CD4-positive, alpha-beta T cell treated with Interleukin-2 at 100 ng/mL for 4 hours (primary cell): ENCODE measurements around the gene CRMP1.

Experiments
- DNase-seq: peaks from one replicate; pipeline ENCODE4 v3.0.0-alpha.2; 2020; ENCODE audit warnings: low spot score

Gene CRMP1

GRCh38 chr4:5919571-5919970 is 26.7 kb upstream of the CRMP1 start:
- DNase-seq = no peak

GRCh38 chr4:5919044-5919443 is 26.2 kb upstream of the CRMP1 start:
- no peak for DNase-seq

GRCh38 chr4:5918331-5918985 is 25.6 kb upstream of the CRMP1 start:
- no peak for DNase-seq

DNA sequence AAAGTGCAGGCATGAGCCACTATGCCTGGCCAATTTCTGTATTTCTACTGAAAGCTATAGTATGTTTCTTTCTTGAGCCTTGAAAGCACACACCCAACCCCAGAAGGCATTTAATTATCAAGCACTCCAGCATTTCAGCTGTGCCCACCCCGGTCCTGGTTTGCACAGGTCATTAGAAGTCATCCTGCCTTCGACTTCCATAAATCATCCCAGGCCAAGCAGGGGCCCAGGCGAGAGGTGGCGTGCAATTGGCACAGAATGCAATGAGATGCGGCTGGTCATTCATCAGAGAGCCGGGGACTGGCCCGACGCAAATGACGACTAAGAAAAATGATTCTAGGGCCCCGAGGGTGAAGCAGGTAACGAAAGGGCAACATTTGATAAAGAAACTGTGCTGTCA is 24.8 kb upstream of the CRMP1 start:
- DNase-seq = no peak

GRCh38 chr4:5916229-5916628 is 23.3 kb upstream of the CRMP1 start:
- no peak for DNase-seq

- no peak for DNase-seq
These were observed 20.6 kb upstream of the CRMP1 start for GRCh38 chr4:5913454-5913853.

DNA sequence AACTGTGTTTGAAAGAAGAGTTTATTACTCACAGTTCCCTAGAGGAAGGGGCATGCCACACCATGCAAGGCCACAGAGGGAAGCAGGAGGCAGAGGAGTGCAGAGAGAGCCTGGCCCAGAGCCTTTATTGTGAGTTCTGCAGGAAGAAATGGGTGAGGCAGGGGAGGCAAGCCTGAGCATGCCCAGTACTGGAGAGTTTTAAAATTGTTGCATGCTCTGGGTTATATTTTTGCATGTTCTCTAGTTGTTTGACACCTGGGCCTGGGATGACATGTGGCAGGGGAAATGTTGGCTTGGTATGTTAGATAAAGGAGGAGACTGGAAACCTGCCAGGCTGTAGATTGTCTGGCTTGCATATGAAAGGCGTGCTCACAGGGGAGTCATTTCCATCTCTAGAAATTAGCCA is 19.7 kb upstream of the CRMP1 start:
- DNase-seq = no peak

GRCh38 chr4:5908876-5909427 is 16.1 kb upstream of the CRMP1 start:
- DNase-seq = no peak

- DNase-seq = no peak
These were observed 13.3 kb upstream of the CRMP1 start for GRCh38 chr4:5906191-5906590.

DNA sequence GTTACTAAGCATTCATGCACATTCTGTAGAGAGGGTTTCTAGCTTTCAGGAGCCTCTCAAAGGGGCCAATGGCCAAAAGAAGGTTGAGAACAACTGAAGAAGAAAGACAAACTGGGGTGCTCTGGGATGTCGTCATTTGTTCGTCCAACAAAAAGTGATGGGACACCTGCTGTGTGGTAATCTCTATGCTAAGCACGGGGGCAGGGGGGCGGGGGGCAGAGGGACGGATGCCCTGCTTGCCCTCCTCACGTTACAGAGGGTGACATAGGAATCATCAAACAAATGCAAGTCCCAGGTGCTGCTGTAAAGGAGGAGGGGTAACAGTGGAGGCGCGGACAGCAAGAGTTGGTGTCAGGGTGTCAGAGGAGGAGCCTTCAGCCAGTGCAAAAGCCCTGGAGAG is 12.8 kb upstream of the CRMP1 start:
- no peak for DNase-seq

GRCh38 chr4:5900844-5901243 is 8.0 kb upstream of the CRMP1 start:
- no peak for DNase-seq

GRCh38 chr4:5899881-5900280 is 7.0 kb upstream of the CRMP1 start:
- no peak for DNase-seq

- DNase-seq = no peak
These were observed 6.5 kb upstream of the CRMP1 start for GRCh38 chr4:5899396-5899795.

- no peak for DNase-seq
These were observed 4.8 kb upstream of the CRMP1 start for GRCh38 chr4:5897674-5898073.

- no peak for DNase-seq
These were observed 2.4 kb upstream of the CRMP1 start for GRCh38 chr4:5895287-5895686.

DNA sequence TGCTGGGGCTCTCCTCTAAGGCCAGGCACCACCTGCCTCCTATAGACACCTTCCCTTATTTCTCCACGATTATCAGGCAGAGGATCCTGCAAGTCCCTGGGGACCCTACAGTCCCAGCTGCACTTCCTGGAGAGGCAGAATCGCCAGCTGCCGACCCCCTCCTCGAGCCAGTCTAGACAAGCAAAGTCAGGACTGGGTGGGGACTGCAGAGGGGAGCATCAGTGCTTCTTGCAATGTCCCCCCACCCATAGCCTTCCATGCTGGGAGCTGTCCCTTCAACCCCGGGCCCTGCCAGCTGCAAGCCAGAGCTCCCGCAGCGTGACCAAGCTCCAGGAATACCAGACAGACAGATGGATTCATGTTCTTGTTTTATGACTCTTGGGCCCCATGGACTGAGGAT is 1.4 kb upstream of the CRMP1 start:
- DNase-seq = no peak

DNA sequence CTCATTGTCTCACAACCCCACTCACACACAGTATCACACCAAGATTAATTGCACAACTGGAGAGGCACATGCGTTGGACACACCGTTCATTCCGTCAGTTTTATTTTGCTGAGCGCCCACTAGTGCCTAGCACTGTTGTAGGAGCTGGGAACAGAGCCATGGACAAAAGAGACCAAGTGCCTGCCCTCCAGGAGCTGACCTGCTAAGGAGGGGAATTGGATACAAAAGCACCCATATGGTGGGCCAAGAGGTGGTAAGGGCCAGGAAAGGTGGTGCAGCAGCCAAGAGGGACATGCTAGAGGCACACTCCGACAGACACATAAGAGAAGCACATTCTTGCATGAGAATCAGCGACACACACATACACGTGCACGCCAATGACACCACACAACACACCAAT is 705 bp upstream of the CRMP1 start:
- DNase-seq = no peak

- no peak for DNase-seq
These were observed 423 bp downstream of the CRMP1 start for GRCh38 chr4:5892323-5893003.

DNA sequence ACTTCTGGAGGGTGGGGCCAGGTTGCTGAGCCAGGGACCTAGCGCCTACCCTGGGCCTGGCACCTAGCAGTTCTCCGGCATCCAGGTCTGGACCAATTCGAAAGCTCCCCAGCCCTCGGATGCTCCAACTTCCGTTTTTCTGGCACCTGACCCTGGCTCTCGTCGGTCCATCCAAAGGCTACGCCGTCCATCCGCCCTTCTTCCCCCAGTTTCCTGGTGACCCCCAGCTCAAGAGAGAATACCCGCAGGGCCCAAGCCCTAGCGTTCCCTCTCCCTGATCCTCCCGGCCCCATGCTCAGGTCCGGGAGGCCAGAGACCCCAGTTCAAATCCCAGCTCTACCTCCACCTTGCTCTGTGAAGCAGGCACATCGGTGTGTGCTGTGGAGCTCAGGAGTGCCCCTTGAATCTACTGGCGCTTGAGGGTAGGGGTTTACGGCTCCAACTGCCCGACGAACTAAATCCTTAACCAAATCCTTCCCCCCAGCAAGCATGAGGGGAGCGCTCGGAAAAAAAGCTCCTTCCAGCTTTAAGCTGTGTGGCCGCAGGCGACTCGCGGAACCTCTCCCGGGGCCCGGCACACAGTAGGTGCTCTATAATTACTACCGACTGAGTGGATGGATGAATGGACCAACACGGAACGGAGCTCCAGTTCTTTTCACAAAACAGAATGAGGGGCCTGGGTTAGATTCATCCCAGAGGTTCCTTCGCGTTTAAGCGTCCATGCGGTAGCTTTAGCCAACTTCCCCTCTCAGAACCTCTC is 1.1 kb downstream of the CRMP1 start:
- DNase-seq = no peak

- no peak for DNase-seq
These were observed 2.7 kb downstream of the CRMP1 start for GRCh38 chr4:5890063-5890727.

- no peak for DNase-seq
These were observed 3.7 kb downstream of the CRMP1 start for GRCh38 chr4:5889002-5889696.
